C4-2B (cell line): Measurements from ENCODE around the gene TRIM41.

Source experiments
- CTCF ChIP-seq: fragments of 450-650 bp; conservative IDR thresholded peaks from 2 replicates; pipeline ENCODE4 v1.5.1; 2017; ENCODE audit warnings: mild to moderate bottlenecking
- ZFX ChIP-seq: fragments of 450-650 bp; IDR thresholded peaks from 2 replicates; pipeline ENCODE4 v1.6.1; 2017

GRCh38 chr5:181258576-181258975 is 35.5 kb downstream of the TRIM41 start:
- no peak for TF ChIP-seq CTCF
- TF ChIP-seq ZFX, result no peak
